Left forelimb (tissue), 1 donor: ENCODE results near the gene CARHSP1.
"Not testable (repeated sequence)": the region's sequence is repeated elsewhere in the genome, so short reads cannot be mapped to it uniquely, and the experiment has no call there.

Experiments used
- DNase-seq: peaks from one replicate; pipeline ENCODE4 v3.0.0-alpha.2; 2018; ENCODE audit warnings: low spot score

The CARHSP1 gene

DNA sequence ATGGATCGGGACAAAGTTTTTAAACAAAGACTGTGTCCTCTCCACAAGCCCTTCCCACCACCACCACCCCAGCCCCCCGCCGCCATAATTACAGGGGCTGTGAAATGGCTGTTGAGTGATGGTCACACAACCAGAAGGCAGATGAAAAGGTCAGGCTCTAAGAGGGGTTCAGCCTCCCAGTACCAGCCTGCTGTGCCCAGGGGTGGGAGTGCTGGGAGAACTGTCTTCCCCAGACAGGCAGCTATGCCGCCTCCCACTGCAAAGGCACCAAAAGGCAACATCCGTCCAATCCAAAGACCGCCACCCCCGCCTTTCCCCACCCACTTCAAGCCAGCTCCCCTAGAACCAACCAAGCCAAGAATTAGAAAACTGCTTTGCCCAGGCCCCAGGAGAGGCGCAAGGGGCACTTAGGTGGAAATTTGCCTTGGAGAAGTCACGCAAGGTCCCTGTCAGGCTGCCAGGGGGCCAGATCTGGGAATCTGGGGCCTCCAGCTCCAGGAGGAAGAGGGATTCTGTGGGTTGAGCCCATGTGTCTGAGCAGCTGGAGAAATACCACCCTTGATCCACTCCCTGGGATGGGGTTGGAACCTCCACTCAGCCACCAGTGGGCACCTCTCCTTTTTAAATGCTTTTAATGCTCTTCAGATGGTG lies 14.4 kb downstream of the CARHSP1 start:
- DNase-seq: no peak

DNA sequence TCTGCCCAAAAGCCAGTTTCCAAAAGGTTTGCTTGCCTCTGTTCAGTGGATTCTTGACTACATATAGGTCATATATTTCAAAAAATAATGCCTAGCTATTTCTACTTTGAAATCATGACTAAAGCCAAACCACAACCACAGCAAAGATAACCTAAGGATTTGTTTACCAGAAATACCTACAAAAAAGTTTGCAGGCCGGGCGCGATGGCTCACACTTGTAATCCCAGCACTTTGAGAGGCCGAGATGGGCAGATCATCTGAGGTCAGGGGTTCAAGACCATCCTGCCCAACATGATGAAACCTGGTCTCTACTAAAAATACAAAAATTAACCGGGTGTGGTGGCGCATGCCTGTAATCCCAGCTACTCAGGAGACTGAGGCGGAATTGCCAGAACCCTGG lies 15.2 kb downstream of the CARHSP1 start:
- DNase-seq: no peak

DNA sequence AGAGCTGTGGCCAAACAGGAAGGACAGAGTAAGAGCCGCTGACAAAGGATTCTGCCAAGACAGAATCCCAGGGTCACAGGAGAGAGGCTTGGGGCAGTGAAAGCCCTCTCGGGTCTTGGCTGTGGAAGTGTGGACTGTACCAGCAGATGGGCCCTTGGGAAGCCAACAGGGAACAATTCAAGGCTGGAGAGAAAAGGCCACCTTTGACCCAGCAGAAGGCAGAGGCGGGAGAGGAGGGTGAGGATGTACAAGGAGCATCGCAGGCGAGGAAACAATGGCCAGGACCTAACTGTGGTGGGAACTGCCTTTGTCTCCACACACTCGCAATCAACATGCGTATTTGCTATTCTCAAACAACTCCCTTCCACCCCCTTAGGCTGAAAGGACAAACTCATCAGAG lies 15.7 kb downstream of the CARHSP1 start:
- DNase-seq: no peak

DNA sequence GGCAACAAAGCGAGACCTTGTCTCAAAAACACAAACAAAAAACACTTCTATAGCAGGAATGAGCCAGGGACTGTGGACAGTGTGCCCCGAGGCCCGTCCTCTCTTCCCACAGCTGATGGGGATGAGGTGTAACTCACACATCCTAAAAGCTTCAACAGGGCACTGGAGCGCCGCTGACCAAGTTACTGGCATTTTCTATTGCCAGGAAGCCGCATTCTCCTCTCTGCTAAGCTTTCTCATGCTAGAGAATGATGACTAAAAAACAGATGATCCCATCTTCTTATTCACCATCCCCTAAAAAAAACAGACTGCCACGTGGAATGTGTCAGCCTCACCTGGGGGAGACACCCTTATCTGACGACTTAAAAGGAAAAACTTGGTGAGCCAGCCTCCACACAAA lies 16.3 kb downstream of the CARHSP1 start:
- DNase-seq: no peak

DNA sequence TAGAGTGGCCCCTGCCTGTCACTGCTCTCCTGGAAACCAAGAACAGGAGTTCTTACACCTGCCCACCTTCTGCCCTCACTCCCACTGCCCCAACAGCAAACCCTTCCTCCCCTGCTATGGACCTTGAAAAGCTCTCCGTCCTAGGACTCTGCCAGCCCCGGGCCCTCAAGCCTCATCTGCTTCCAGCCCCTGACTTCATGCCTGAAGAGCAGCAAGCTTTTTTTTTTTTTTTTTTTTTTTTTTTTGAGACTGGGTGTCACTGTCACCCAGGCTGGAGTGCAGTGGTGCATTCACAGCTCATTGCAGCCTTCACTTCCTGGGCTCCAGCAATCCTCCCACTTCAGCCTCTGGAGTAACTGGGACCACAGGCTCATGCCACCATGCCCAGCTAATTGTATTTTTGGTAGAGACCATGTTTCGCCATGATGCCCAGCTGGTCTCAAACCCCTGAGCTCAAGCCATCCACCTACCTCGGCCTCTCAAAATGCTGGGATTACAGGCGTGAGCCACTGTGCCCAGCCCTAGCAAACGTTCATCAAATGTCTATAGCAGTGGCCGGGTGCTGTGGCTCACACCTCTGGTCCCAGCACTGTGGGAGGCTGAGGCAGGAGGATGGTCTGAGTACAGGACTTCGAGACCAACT lies 16.9 kb downstream of the CARHSP1 start:
- no peak for DNase-seq

DNA sequence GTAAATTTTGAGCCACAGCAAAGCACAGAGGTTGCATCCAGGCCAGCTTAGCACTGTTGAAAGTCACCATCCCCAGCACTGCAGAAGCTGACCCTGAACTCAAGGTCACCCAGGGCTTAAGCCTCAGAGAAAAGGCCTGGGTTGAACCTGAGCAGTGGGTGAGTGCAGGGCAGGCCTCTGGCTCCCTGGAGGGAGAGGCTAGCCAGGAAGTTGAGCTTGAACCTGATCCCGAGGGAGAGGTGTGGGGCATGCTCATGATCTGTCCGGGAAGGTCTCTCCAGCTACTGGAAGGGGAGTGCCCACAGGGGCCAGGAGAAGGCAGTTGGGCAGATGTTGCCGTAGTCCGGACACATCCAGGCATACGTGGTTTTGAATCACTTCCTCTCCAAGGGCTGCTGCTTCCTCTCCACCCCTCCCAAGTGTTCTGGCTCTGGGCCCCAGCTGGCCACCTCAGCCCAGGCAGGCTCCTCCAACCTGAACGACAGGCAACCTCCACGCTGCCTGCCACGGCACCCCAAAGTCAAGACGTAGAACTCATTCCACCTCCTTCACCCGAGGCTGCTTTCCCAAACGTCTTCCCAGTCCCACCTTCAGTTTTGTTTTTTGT lies 18.4 kb downstream of the CARHSP1 start:
- no peak for DNase-seq

DNA sequence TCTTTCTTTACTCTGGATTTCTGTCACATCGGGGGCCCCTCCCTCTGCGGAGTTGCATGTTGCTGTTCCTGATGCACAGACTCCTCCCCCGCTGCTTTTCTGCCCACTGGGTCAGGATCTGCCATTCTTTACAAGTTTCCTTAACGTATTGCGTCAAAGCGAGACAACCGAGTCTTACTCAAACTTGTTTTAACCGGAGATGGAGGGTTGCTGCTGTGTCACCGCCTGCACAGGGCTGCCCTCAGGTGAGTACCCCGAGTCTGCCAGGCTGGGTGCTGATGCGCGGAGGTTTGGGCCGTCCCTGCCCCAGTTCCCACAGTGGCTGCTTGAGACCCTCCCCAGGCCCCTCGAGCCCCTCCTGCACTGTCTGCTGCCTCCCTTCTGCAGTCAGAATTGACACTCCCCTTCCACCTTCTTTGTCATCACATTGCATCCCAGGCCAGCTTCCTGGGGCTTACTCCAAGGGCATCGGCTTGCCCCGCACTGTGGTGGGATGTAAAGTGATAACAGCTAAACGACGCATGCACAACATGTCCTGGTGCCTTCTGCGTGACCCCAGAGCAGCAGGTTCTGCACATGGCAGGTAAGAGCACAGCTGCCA lies 19.3 kb downstream of the CARHSP1 start:
- no peak for DNase-seq

DNA sequence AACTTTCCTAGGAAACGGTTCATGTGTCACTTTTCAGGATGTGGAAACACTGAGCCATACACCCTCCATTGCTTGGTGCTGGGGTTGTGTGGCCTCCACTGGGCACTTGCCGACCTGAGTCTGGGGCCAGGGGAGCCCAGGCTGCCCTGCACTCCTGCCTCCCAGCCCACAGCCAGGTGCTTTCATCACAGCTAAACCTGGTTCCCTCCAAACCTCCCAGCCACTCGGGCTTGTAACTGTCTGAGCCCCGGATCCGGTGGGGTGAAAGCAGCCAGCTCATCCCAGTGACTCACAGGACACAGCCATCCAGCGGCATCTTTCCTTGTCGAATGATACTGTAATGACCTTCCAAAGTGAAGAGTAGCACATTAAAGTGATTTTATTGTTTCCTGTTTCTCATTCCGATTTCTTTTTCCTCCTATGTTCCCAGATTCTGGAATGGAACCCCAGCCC lies 19.8 kb downstream of the CARHSP1 start:
- no peak for DNase-seq

DNA sequence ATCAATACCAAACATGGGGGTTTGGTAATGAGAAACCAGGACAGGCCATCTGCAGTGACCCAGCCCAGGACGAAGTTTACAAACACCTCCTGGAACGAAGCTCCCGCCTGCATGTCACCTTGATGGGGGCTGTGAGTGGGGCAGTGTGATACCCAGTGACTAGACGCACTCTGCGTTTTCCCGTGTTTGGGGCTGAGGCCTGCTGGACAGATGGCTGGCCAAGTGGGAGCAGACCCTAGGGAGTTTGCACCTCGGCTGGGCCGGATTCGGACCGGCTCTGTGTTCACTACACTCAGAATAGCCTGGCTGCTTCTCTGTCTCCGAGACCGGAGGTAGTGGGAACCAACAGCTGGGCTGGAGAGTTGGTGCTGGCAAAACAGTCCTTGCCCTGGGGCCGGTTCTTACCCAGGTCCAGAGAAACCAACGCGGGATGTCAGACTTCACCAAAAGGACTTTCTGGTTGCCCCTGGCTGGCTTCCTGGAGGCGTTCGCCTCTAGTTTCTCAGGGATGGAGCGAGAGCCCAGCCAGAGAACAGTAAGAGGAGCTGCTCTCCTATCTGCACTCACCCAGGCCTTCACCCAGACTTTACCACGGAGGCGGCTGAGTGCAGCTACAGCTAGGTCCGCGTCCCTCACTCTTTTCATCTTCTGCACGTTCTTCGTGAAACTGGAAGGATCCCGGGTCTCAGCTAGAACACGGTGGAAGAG lies 20.4 kb downstream of the CARHSP1 start:
- DNase-seq: no peak

DNA sequence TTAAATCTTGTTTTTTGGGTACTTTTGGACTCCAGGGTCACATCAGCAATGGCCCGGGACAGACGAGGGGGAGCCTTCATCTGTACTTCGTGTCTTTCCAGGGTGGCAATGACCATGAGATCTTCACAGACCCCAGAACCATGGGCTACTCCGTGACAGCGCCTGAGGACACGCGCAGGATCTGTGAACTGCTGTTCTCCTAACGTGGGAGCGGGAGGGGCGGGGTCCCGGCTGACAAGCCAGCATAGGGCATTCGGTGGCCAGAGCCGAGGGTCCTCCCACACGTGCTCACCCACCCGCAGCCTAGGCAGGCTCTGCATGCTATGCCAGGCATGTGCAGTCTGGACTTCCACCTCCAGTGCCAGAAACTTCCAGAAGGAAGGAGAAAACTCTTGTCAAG lies 21.2 kb downstream of the CARHSP1 start:
- DNase-seq: no peak

DNA sequence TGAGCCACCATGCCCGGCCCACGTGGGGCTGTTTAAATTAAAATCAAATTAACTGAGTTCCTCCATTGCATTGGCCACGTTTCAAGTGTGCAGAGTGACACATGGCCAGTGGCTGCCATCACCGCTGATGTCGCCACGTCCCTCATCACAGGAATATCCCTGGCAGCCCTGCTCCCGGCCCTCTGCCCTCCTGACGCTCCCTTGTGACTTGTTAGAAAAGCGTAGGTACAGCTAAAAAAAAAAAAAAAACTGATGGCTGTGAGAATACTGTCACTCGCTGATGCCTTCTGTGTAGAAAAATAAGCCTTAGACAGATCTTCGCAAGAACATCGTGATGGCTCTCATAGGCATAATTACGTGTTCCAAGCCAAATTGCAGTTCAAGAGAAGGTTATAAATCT lies 21.7 kb downstream of the CARHSP1 start:
- no peak for DNase-seq

DNA sequence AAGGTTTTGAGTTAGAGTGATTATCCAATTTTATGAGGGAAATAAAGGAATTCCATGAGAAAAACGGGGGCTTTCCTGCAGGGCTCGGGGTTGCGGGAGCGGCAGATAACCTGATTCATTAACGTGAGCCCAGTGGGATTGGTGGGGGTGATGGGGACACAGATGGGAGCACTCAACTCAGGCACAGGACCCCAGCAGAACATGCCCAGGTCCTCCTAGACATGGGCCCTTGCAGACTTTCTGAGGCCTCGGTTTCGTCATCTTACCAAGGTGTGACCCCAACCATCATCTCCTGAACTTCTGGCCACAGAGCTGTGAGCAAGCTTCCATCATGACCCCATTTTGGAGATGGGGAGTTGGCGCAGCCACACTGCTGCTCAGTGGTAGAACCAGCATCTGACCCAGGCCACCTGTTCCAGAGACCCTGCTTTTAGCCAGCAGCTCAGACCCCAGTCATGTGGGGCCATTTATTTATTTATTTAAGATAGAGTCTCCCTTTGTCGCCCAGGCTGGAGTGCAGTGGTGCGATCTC lies 22.3 kb downstream of the CARHSP1 start:
- no peak for DNase-seq

DNA sequence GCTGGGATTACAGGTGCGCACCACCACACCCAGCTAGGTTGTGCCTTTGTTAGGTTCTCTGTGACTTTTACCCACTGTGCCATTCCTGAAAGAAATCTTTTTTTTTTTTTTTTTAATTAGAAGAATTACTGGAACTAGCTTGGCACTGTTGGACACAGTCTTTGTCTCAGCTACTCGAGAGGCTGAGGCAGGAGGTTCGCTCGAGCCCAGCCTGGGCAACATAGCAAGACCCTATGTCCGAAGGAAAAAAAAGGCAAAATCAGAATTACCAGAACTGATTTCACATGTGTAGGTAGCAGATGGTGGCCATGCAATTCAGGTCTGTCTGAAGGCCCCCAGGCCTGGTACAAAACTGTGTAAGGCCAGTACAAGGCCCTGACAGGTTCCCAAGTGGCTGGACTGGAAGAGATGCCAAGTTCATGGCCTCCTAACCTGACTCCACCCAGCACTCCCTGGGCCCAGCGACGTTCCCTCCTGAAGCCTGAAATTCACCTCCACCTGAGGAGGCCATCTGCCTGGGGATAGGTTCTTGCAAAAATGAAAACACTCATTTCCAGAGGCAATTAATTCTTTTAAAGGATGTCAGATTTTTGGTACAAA lies 23.0 kb downstream of the CARHSP1 start:
- peak; percentile 60 for DNase-seq

DNA sequence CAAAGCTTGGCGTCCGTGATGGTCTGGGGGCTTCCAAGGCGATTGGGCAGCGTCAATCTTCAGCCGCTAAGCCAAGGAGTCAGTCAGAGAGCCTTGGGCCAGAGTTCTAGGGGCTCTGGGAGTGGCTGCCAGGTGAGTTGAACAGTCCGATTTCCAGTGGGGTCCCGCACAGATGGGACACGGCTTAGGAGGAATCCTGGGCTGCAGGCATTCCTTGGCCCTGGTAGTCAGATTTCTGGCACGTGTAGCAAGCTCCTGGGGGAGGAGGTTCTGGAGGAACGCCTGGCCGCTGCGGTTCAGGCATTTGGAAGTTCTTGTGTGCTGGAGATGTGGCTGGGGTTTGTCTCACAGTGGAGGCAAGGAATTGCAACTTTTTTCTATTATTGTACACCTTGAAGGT lies 25.5 kb downstream of the CARHSP1 start:
- DNase-seq: not testable (repeated sequence)

DNA sequence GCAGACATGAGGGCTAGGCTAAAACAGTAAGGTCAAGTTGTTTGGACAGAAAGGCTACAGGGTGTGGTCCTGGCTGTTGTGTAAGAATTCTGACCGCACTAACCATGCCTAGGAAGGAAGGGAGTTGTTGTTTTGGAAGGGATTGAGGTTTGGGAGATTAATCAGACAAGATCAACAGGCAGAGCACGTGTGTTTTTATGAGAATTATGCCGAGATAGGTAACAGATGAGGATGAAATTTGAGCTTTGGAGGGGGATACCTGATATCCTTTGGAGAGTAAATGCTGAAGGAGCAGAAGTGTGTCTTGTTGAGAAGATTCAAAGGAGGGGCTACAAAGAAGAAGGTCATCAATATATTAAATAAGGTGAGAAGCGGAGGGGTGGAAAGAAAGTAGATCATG lies 26.8 kb downstream of the CARHSP1 start:
- not testable (repeated sequence) for DNase-seq

DNA sequence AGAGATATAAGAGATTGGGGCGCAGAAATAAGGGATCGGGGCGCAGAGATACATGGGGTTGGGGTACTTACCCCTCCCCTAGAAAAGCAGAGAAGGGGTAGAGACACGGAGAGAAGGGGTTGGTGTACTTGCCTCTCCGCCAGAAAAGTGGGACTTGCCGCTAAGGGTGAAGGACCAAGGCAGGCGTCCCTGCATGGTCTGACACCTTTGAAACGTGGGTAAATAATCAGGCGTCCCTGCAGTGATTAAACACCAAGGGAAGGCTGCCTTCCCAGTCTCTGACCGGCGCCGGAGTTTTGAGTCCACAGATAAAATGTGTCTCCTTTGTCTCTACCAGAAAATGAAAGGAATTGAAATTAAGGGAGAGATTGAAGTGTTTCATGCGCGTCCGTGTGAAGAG lies 31.2 kb downstream of the CARHSP1 start:
- DNase-seq: not testable (repeated sequence)

DNA sequence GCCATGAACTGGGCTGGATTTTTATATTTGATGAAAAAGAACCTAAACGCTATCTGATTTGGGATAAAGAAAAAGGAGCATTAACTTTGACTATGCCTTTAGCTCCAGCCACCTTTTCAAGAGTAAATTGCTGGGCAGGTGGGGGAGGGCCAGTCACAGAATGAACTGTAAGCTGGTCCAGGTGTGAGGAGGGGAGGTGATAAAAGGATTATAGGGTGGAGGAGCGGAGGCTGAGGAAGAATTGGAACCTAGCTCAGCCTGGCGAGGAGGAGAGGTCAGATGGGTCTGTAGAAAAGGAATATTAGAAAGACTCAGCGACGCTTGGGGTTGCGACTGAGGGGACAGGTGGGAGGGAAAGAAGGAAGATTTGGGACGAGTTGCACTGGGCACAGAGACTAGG lies 32.0 kb downstream of the CARHSP1 start:
- DNase-seq: not testable (repeated sequence)

DNA sequence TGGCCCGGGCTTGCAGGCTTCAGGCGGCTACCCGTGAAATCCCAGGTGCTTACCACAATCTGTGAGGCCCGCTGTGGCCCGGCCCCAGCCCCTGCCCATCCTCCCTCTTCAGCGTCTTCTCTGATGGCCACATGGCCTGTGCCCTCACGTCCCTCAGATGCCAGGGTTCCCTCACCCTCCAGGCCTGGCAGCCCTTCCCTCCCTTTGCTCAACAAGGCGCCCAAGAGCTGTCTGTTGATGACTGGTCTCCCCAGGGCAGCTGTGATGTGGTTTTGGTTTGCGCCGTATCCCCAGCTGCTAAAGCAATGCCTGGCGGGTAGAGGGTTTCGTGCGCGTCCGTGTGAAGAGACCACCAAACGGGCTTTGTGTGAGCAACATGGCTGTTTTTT lies 36.1 kb downstream of the CARHSP1 start:
- DNase-seq: no peak

DNA sequence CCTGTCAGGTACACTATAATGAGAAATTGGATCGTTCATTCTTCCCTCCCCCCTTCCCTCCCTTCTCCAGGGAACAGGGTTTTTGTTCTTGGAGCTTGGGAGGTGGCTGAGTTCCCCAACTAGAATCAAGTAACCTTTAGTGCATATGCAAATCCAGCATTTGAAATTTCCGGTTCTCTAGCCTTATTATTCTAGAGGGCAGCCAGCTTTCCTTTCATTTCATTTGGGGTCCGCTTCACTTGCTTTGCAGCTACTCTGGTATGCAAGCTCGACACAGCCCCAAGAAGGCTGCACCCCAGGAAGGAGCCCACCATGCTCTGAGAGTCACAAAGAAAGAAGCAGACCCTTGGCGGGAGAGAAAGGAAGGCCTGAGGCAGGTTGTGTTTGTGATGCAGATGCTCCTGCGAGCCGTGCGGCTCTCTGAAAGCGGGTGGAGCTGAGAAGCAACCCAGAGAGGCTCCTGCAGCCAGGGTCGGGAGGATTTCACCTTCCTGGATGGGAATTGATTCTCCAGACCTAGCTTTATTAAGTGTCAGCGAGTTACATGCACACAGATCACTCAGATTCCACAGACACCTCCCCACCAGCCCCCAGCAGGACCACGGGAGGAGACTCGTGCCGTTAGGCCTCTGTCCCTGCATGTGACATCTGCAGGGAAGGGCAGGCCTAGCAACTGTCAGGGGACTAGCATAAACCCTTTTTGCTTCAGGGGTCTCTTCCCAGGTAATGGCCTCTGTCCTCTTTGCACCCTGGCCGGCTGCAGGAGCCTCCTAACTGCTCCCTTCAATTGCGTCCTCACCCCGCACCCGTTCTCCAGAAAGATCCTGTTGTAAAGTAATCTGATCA lies 36.7 kb downstream of the CARHSP1 start:
- DNase-seq: no peak

DNA sequence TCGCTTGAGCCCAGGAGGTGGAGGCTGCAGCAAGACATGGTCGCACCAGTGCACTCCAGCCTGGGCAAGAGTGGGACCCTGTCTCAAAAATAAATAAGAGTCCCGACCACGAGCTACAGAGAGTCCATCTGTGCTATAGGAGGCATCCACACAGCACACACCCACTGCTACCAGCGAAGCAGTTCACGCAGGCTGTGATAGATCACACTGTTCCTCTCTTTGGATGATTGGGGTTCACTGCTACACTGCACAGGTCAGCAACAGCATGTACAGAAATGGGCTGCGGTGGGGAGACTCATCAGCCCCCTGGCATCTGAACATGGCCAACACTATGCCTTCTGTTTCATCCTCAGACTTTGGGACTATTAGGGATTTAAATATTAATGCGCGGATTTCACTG lies 37.4 kb downstream of the CARHSP1 start:
- no peak for DNase-seq
